GM12878 (cell line): ENCODE results near the gene RICTOR. TPM values are rescaled to one million over a fixed set of nuclear protein-coding genes. Genes with fewer than 3 reads are reported as not detected.

Source experiments
- ATAC-seq: fragments of 200-7000 bp; cut with Tn5 transposase; 3 replicates; pipeline ENCODE4 v1.9.1; 2020; ENCODE audit warnings: mild to moderate bottlenecking, moderate library complexity
- BruUV-seq: library from RNA; stranded (reverse); fragments of 400-500 nt; replicated peaks from 2 replicates; lab custom pipeline; 2021; lab: Mats Ljungman, UMichigan
- CTCF ChIA-PET: fragments of 300-600 bp; sonication (Branson Sonifier 250); formaldehyde crosslinking; extraction: SDS; loops from one replicate; lab custom pipeline; 2021; ENCODE audit warnings: inconsistent platforms; lab: Yijun Ruan, JAX
- POLR2A ChIA-PET: fragments of 350-600 bp; formaldehyde crosslinking; extraction: SDS; loops from one replicate; lab custom pipeline; 2021; ENCODE audit warnings: inconsistent platforms; lab: Charles Lee
- RAD21 ChIA-PET: fragments of 300-600 bp; sonication (Branson Sonifier 250); formaldehyde crosslinking; loops from one replicate; lab custom pipeline; 2023; ENCODE audit warnings: antibody characterized with exemption; ENCODE audit not compliant: unreplicated experiment; lab: Charles Lee
- SMC1A ChIA-PET: fragments of 300-600 bp; sonication (Branson Sonifier 250); formaldehyde crosslinking; loops from one replicate; lab custom pipeline; 2023; ENCODE audit not compliant: unreplicated experiment, uncharacterized antibody; lab: Charles Lee
- DNase-seq: peaks from one replicate; pipeline ENCODE4 v3.0.0-alpha.2; 2011; ENCODE audit warnings: low read depth, low spot score
- FAIRE-seq: peaks from 3 replicates; lab custom pipeline; 2011; peaks lifted over from hg19 to GRCh38; lab: Jason Lieb, UNC
- H2AFZ ChIP-seq: 2 replicates; pipeline ENCODE4 v1.6.0; 2011; ENCODE audit warnings: low read depth, low read length, control low read depth; ENCODE audit not compliant: control insufficient read depth
- H3K27ac ChIP-seq: 2 replicates; pipeline ENCODE4 v1.5.1; 2011; ENCODE audit warnings: control low read depth; ENCODE audit not compliant: control insufficient read depth, insufficient read depth
- H3K27me3 ChIP-seq, 2 experiments: replicated peaks in 1 of 2; 2 replicates each; pipeline versions ENCODE4 v1.6.0 to v1.6.1; 2011; ENCODE audit warnings: low read length in 1 of 2; ENCODE audit not compliant: control insufficient read depth in 2 of 2, insufficient read depth in 2 of 2
- H3K36me3 ChIP-seq, 2 experiments: 2 replicates each; pipeline ENCODE4 v1.5.1; 2011; ENCODE audit warnings: low read length in 1 of 2; ENCODE audit not compliant: control insufficient read depth in 2 of 2, insufficient read depth in 2 of 2
- H3K4me1 ChIP-seq: 2 replicates; pipeline ENCODE4 v1.6.1; 2011; ENCODE audit warnings: mild to moderate bottlenecking, low read length, moderate library complexity, mixed read lengths; ENCODE audit not compliant: control insufficient read depth, insufficient read depth
- H3K4me2 ChIP-seq: 2 replicates; pipeline ENCODE4 v1.6.0; 2011; ENCODE audit warnings: control low read depth; ENCODE audit not compliant: control insufficient read depth, insufficient read depth
- H3K4me3 ChIP-seq: fragments of 200-600 bp; sonication (generic); 2 replicates; pipeline ENCODE4 v1.5.1; 2016
- H3K79me2 ChIP-seq: 2 replicates; pipeline ENCODE4 v1.6.0; 2011; ENCODE audit warnings: low read length; ENCODE audit not compliant: control insufficient read depth, insufficient read depth
- H3K9ac ChIP-seq: 2 replicates; pipeline ENCODE4 v1.8.0; 2011; ENCODE audit warnings: low read length, control low read depth, mixed read lengths; ENCODE audit not compliant: control insufficient read depth, insufficient read depth
- H3K9me3 ChIP-seq: replicated peaks from 3 replicates; pipeline ENCODE4 v1.5.1; 2011; ENCODE audit warnings: mild to moderate bottlenecking, low read length; ENCODE audit not compliant: control insufficient read depth, insufficient read depth
- H4K20me1 ChIP-seq: 2 replicates; pipeline ENCODE4 v1.6.0; 2011; ENCODE audit not compliant: control insufficient read depth, insufficient read depth
- CBFB ChIP-seq: IDR thresholded peaks from 2 replicates; pipeline ENCODE4 v1.6.1; 2016; ENCODE audit warnings: antibody characterized with exemption, low read depth
- CBX3 ChIP-seq: fragments of 200-600 bp; sonication (generic); IDR thresholded peaks from 2 replicates; pipeline ENCODE4 v1.6.1; 2016; ENCODE audit warnings: low read depth, borderline replicate concordance
- CBX5 ChIP-seq: sonication (generic); IDR thresholded peaks from 2 replicates; pipeline ENCODE4 v1.6.1; 2016; ENCODE audit warnings: low read depth, moderate library complexity, mild to moderate bottlenecking, inconsistent platforms
- CHD1 ChIP-seq: IDR thresholded peaks from 2 replicates; pipeline ENCODE4 v1.6.1; 2012; ENCODE audit warnings: low read depth, low read length, improper control_type of control experiment
- GABPA ChIP-seq: IDR thresholded peaks from 2 replicates; pipeline ENCODE4 v1.6.1; 2014; ENCODE audit warnings: antibody characterized with exemption, low read depth, mild to moderate bottlenecking, inconsistent platforms
- IKZF2 ChIP-seq, 2 experiments: fragments of 450-650 bp; IDR thresholded peaks; 2 replicates each; pipeline ENCODE4 v1.6.1; 2017; ENCODE audit warnings: mild to moderate bottlenecking in 2 of 2, moderate library complexity in 2 of 2
- JUNB ChIP-seq: IDR thresholded peaks from 2 replicates; pipeline ENCODE4 v1.6.1; 2016; ENCODE audit warnings: antibody characterized with exemption, mild to moderate bottlenecking
- NR2C1 ChIP-seq: fragments of 450-650 bp; IDR thresholded peaks from 2 replicates; pipeline ENCODE4 v1.6.1; 2017; ENCODE audit warnings: antibody characterized with exemption, mild to moderate bottlenecking, moderate library complexity
- NR2C2 ChIP-seq: IDR thresholded peaks from 2 replicates; pipeline ENCODE4 v1.6.1; 2011; ENCODE audit warnings: borderline replicate concordance, low read depth; ENCODE audit not compliant: control insufficient read depth, insufficient read length
- PAX5 ChIP-seq: IDR thresholded peaks from 2 replicates; pipeline ENCODE4 v1.6.1; 2011; ENCODE audit warnings: low read depth, low read length, borderline replicate concordance
- RB1 ChIP-seq: fragments of 450-650 bp; formaldehyde crosslinking; IDR thresholded peaks from 2 replicates; pipeline ENCODE4 v1.6.1; 2017; ENCODE audit warnings: mild to moderate bottlenecking, borderline replicate concordance
- SMAD5 ChIP-seq: IDR thresholded peaks from 2 replicates; pipeline ENCODE4 v1.6.1; 2016; ENCODE audit warnings: antibody characterized with exemption, low read depth
- SREBF2 ChIP-seq: IDR thresholded peaks from 2 replicates; pipeline ENCODE4 v1.6.1; 2012; ENCODE audit warnings: mild to moderate bottlenecking, low read length
- ZBED1 ChIP-seq: IDR thresholded peaks from 2 replicates; pipeline ENCODE4 v1.6.1; 2016; ENCODE audit warnings: borderline replicate concordance
- WGBS: methylation state at CpG from one replicate; pipeline ENCODE4 v1.1.6; 2016; ENCODE audit warnings: low lambda C conversion rate; ENCODE audit not compliant: insufficient replicate concordance, insufficient coverage; ENCODE audit errors: missing lambda C conversion rate; 5-methylcytosine and 5-hydroxymethylcytosine counted together
- in situ Hi-C: fragments of 300-500 bp; cut with MboI; formaldehyde crosslinking; loops from 9 replicates; pipeline ENCODE4 v1.14.3; 2018; ENCODE audit warnings: mixed read lengths
- intact Hi-C: fragments of 100-400 bp; cut with micrococcal nuclease; formaldehyde crosslinking; loops from one replicate; pipeline ENCODE4 v1.14.2; 2022; ENCODE audit not compliant: unreplicated experiment
- polyA plus RNA-seq, 11 experiments: library from polyadenylated mRNA; depleted of rRNA in 4 of 11; unstranded in 6 of 11; stranded (reverse) in 5 of 11; fragments of >200 nt; fragmentation: Nextera tagmentation in 4 of 11; fragmentation: Illumina TruSeq in 1 of 11; extraction: Ambion mirVana in 4 of 11; extraction: Trizol in 1 of 11; gene quantifications; 1 replicate in 1 of 11; 2 replicates in 10 of 11; pipeline versions ENCODE4 v1.2.1 to v1.2.3, GENCODE V29; 2011 to 2016; ENCODE audit warnings: inconsistent platforms in 2 of 11, missing spikeins in 2 of 11, low read depth in 1 of 11
- total RNA-seq, 4 experiments: library from RNA; depleted of rRNA in 3 of 4; stranded (reverse); fragments of >200 nt in 3 of 4; fragmentation: Illumina TruSeq in 1 of 4; extraction: Trizol in 1 of 4; gene quantifications; 2 replicates each; pipeline versions ENCODE4 v1.2.1 to v1.2.3, GENCODE V29; 2013 to 2021
- TF ChIP-seq, protein P1 (sequence below): fragments of 450-650 bp; IDR thresholded peaks from 2 replicates; pipeline ENCODE4 v1.6.1; 2016; ENCODE audit warnings: mild to moderate bottlenecking
- TF ChIP-seq, protein P2 (sequence below): fragments of 450-650 bp; IDR thresholded peaks from 2 replicates; pipeline ENCODE4 v1.6.1; 2017; ENCODE audit warnings: borderline replicate concordance
- TF ChIP-seq, protein P3 (sequence below): IDR thresholded peaks from 2 replicates; pipeline ENCODE4 v1.6.1; 2011; ENCODE audit warnings: low read depth, mild to moderate bottlenecking, low read length, moderate library complexity, borderline replicate concordance; ENCODE audit errors: extremely low read depth
- TF ChIP-seq, protein P4 (sequence below): fragments of 450-650 bp; formaldehyde crosslinking; IDR thresholded peaks from 2 replicates; pipeline ENCODE4 v1.5.0; 2022; ENCODE audit warnings: mild to moderate bottlenecking, missing genetic modification characterization

RICTOR gene
- total and polyA plus RNA-seq, 10 of the 15 experiments (the other 5 are each of a cell fraction or from before 2014, with no cell fraction given): 2.7 to 23.0 (median 6.9) TPM

DNA sequence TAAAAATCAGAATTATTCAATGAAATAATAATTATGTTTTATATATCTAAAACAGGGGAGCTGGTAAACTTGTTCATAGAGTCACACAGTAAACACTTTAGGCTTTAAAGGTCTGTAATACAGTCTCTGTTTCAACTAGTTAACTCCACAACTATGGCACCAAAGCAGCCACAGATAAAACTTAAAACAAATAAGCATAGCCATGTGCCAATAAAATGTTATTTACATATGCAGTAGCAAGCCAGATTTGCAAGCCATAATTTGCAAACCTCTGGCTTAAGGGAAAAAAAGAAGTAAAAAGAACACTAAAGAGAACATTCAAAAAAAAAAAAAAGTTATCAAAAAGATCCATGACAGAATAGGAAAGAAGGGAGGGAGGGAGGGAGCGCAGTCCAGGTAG, 24.9 kb downstream of the RICTOR start (continued):
- TF ChIP-seq CBX5: no peak
- no peak for TF ChIP-seq NR2C2

DNA sequence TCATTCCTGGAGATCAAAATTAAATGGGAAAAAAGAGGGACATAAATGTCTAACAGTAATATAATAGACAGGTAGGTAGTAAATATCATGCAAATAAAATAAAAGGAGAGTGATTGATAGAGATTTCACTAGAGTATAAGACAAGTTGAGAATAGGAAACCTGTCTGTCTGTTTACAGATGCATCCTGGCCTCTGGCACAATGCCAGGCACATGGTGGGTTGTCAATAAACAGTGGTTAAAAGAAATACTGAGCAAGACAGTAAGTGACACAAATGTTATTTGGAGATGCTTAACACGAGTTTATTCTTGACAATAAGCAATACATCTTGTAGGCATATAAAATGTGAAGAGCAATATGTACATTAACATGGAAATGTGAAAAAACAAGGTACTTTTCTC, 33.3 kb downstream of the RICTOR start:
- H3K27me3 ChIP-seq: no peaks in the 10 kb centered on the region
- H3K9me3 ChIP-seq: no peaks in the 10 kb centered on the region; the same call in 2 of the 3 replicates
- no peak for DNase-seq
- WGBS: 85% methylated on average over 1 of the region's 1 CpG
- H4K20me1 ChIP-seq: no peaks in the 10 kb centered on the region
- intact Hi-C loops: no loop called here
- ATAC-seq: no peak
- SMC1A ChIA-PET: interaction anchor here (0.7 to 1.4 kb wide), 3 partner anchors 8 to 92 kb away, joined by 3 read pairs; no protein-coding TSS in a partner anchor
- CTCF ChIA-PET: interaction anchor here (0.7 to 1.2 kb wide), 2 partner anchors 11 to 40 kb away, joined by 3 to 4 read pairs; no protein-coding TSS in a partner anchor
- H3K4me3 ChIP-seq: no peak overlapping the region
- RAD21 ChIA-PET: no interaction called here
- POLR2A ChIA-PET: interaction anchor here (1.2 kb wide), 1 partner anchor 40 kb away, joined by 3 read pairs; no protein-coding TSS in a partner anchor
- no peaks in the 10 kb centered on the region for H3K4me1 ChIP-seq
- no peak overlapping the region for H3K4me2 ChIP-seq
- BruUV-seq: no TSS peak
- no peaks in the 10 kb centered on the region; a peak in 1 of 4 replicates for H3K36me3 ChIP-seq
- H3K79me2 ChIP-seq: peaks cover 7% of the 10 kb centered on the region
- in situ Hi-C loops: no loop called here
- no peak overlapping the region for H3K27ac ChIP-seq
- TF ChIP-seq PAX5 (no peak), SMAD5 (no peak), ZBED1 (no peak), SREBF2 (no peak), CBFB (no peak), NR2C1 (no peak), CHD1 (no peak), CBX3 (no peak), IKZF2 (IDR thresholded peaks at IDR 0.05) (no peak), GABPA (no peak), CBX5 (no peak), RB1 (no peak), JUNB (no peak)
- TF ChIP-seq, protein P1, sequence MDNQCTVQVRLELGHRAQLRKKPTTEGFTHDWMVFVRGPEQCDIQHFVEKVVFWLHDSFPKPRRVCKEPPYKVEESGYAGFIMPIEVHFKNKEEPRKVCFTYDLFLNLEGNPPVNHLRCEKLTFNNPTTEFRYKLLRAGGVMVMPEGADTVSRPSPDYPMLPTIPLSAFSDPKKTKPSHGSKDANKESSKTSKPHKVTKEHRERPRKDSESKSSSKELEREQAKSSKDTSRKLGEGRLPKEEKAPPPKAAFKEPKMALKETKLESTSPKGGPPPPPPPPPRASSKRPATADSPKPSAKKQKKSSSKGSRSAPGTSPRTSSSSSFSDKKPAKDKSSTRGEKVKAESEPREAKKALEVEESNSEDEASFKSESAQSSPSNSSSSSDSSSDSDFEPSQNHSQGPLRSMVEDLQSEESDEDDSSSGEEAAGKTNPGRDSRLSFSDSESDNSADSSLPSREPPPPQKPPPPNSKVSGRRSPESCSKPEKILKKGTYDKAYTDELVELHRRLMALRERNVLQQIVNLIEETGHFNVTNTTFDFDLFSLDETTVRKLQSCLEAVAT: no peak
- TF ChIP-seq, protein P2, sequence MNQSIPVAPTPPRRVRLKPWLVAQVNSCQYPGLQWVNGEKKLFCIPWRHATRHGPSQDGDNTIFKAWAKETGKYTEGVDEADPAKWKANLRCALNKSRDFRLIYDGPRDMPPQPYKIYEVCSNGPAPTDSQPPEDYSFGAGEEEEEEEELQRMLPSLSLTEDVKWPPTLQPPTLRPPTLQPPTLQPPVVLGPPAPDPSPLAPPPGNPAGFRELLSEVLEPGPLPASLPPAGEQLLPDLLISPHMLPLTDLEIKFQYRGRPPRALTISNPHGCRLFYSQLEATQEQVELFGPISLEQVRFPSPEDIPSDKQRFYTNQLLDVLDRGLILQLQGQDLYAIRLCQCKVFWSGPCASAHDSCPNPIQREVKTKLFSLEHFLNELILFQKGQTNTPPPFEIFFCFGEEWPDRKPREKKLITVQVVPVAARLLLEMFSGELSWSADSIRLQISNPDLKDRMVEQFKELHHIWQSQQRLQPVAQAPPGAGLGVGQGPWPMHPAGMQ: no peak
- TF ChIP-seq, protein P3, sequence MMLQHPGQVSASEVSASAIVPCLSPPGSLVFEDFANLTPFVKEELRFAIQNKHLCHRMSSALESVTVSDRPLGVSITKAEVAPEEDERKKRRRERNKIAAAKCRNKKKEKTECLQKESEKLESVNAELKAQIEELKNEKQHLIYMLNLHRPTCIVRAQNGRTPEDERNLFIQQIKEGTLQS: no peak
- TF ChIP-seq, protein P4, sequence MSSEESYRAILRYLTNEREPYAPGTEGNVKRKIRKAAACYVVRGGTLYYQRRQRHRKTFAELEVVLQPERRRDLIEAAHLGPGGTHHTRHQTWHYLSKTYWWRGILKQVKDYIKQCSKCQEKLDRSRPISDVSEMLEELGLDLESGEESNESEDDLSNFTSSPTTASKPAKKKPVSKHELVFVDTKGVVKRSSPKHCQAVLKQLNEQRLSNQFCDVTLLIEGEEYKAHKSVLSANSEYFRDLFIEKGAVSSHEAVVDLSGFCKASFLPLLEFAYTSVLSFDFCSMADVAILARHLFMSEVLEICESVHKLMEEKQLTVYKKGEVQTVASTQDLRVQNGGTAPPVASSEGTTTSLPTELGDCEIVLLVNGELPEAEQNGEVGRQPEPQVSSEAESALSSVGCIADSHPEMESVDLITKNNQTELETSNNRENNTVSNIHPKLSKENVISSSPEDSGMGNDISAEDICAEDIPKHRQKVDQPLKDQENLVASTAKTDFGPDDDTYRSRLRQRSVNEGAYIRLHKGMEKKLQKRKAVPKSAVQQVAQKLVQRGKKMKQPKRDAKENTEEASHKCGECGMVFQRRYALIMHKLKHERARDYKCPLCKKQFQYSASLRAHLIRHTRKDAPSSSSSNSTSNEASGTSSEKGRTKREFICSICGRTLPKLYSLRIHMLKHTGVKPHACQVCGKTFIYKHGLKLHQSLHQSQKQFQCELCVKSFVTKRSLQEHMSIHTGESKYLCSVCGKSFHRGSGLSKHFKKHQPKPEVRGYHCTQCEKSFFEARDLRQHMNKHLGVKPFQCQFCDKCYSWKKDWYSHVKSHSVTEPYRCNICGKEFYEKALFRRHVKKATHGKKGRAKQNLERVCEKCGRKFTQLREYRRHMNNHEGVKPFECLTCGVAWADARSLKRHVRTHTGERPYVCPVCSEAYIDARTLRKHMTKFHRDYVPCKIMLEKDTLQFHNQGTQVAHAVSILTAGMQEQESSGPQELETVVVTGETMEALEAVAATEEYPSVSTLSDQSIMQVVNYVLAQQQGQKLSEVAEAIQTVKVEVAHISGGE (CRISPR knock-in tag): no peak
- no peak for FAIRE-seq
- no peak overlapping the region for H3K9ac ChIP-seq
- H2AFZ ChIP-seq: no peak overlapping the region
